GM19463 (cell line): ENCODE measurements around the gene CMTM5.
"Not testable (repeated sequence)": the region's sequence is repeated elsewhere in the genome, so short reads cannot be mapped to it uniquely, and the experiment has no call there.

Experiments used
- ATAC-seq: cut with Tn5 transposase; IDR thresholded peaks from one replicate; pipeline ENCODE4 v1.9.1; 2021; ENCODE audit warnings: mild to moderate bottlenecking, moderate library complexity; ENCODE audit not compliant: unreplicated experiment

CMTM5 gene

DNA sequence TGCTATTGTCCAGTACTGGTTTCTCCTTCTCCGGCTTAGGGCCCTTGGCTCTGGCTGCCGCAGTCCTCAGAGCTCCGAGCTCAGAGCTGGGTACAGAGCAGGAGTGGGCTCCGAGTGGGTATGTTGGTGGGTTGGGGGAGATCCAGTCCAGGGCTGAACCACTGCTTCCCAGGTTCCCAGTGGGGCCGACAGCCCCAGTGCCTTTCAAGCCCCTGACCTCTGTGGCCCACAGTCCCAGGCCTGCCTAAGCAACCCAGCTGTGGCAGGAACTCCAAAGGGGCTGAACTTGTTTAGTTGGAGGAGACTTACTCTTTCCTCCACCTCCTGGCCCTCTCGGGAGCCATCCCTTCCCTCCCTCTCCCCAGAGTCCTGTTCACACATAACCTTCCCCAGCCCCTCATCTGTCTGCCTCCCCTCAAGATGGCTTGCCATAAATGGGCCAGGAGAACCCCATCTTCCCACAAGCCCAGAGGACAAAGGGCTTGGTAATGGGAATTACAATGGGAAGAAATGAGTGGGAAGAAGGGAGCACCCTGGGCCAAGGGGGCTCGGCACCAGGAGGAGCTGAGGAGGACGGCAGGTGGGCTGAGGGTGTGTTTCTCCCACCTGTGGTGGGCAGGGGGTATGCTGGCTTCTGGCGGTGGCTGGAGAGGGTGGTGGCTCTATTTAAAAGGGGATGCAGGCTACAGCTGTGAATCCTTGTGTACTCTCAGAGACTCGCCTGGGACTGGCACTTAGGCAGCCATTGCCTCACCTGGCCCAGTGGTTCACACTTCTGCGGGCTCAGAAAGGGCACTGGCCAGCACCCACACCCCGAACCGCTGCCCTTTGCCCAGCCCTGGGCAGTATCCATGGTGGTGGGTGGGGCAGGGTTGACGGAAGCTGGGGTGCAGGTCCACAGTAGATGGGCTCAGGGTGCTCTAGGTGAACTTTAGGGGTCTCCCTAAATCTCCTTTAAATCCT, 35.0 kb downstream of the CMTM5 start:
- ATAC-seq = no peak

DNA sequence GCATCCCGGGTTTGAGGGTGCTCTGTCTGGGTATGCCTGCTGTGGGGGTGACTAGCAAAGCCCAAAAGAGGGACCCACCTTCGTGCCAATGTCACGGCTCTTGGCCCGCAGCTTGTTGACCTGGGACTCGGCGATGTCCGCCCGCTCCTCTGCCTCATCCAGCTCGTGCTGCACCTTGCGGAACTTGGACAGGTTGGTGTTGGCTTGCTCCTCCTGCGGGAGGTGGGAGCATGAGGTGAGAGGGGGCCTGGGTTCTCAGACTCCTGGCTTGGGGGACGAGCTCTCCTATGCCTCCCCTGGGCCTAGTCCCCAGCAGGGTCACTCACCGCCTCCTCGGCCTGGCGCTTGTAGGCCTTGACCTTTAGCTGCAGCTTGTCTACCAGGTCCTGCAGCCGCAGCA, 36.8 kb downstream of the CMTM5 start:
- ATAC-seq = no peak

DNA sequence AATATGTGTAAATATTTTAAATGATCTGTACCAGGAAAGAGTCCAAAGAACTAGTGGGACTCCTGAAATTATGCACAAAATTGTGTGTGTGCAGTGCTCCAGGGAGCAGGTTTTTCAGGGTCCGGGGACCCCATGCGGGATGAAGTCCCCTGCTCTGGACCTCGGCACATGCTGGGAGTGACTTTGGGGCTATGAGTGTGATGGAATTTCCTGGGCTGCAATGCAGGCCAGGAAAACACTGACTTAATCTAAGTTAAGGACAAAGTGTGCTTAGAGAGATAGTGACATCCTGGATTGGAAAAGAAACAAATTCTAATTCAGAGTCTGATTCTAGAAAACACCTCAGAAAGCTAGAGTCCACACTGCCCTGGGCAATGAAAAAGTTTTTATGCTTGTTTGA, 37.4 kb downstream of the CMTM5 start:
- ATAC-seq = no peak

DNA sequence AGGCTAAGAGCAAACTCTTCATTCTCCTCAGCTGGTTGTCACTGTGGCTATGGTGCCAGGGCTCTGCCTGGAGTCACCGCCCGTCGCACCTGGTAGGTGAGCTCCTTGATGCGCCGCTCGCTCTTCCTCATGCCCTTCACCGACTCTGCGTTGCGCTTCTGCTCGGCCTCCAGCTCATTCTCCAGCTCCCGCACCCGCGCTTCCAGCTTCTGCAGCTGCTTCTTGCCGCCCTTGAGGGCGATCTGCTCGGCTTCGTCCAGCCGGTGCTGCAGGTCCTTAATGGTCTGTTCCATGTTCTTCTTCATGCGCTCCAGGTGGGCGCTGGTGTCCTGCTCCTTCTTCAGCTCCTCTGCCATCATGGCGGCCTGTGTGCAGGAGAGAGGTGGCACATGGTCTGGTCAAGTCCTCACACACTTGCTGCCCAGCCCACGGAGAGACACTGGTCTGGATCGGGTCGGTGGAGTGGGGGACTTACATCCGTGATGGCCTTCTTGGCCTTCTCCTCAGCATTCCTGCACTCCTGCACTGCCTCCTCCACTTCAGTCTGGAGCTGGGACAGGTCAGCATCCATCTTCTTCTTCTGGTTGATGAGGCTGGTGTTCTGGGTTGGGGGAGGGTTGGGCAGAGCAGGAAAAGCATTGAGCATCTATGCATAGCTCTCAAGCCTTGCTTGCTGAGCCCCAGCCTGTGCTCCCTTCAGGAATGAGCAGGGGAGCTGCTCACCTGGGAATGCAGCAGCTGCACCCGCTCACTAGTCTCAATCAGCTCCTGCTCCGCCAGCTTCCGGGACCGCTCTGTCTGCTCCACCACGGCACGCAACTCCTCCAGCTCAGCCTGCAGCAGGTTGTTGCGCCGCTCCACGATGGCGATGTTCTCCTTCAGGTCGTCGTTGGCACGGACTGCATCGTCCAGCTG, 38.3 kb downstream of the CMTM5 start:
- no peak for ATAC-seq

DNA sequence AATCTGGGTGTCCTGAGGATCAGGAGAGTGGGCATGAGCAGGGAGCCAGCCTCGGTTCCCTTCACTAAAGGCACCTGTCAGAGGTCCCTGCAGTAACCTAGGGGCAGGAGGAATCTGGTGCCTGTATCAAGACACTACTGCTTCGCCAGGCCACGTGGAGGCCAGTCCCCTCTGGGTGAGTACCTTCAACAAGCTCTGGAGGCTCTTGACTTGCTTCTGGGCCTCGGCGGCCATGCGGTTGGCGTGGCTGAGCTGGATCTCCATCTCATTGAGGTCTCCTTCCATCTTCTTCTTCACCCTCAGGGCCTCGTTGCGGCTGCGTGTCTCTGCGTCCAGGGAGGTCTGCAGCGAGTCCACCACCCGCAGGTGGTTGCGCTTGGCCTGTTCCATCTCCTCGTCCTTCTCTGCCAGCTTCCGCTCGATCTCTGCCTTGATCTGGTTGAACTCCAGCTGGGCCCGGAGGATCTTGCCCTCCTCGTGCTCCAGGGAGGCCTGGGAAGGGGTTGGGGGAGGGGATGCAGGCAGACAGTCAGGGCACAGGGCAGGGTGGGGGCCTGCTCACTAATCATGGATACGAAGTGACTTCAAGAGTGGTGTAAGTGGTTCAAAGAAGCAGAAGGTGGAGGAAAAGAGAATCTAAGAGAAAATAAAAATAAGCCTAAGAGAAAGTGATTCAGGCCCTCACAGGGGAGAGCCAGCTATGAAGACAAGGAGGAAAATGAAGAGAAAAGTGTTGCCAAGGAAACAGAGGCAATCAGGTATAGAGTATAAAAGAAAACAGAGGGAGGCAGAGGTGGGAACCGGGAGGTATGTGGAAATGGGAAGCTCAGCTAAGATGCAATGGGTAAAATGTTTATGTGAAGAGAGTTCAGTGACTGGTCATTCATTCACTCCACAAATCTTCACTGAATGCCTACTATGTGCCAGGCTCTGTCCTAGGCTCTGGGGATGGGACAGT, 39.3 kb downstream of the CMTM5 start:
- no peak for ATAC-seq

DNA sequence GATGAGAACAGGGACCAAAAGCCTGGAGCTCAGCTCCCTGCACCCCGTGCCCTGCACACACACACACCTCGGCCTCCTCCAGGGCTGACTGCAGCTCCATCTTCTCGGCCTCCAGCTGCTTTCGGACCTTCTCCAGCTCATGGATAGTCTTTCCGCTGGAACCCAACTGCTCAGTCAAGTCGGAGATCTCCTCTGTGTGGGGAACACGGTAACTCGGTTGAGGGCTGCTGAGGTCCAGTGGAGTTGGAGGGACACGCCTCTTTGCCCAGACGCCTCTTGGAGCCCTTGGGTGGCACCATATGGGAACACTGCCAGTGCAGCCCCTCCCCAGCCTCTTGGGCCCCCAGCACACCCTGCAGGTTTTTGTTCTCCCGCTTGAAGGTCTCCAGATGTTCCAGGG, 40.0 kb downstream of the CMTM5 start:
- no peak for ATAC-seq

DNA sequence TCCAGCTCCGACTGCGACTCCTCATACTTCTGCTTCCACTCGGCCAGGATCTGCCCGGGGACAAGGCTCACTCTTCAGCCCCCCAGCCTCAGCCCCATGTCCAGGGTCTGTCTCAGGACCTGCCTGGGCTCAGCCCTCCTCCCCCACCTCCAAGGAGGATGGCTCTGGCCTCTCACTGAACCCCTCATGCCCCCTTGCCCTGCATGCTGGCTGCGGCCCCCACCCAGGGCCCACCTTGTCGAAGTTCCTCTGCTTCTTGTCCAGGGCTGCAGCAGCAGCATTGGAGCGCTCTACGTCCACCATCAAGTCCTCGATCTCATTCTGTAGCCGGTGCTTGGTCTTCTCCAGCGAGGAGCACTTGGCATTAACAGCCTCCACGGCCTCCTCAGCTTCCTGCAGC, 40.4 kb downstream of the CMTM5 start:
- not testable (repeated sequence) for ATAC-seq

DNA sequence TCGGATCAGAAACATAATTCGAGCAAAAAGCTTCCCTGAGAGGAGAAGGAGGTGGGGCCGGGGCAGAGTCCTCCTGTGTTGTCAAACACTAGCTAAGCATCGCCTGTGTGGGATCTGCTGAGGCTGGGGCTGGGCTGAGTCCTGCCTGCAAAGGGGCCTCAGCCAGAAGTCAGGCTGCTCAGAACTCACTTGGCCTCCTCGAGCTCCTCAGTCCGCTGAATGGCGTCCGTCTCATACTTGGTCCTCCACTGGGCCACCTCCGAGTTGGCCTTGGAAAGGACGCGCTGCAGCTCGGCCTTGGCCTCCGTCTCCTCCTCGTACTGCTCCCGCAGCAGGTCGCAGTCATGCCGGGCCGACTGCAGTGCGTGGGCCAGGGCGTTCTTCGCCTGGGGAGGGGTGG, 41.2 kb downstream of the CMTM5 start:
- ATAC-seq = no peak

DNA sequence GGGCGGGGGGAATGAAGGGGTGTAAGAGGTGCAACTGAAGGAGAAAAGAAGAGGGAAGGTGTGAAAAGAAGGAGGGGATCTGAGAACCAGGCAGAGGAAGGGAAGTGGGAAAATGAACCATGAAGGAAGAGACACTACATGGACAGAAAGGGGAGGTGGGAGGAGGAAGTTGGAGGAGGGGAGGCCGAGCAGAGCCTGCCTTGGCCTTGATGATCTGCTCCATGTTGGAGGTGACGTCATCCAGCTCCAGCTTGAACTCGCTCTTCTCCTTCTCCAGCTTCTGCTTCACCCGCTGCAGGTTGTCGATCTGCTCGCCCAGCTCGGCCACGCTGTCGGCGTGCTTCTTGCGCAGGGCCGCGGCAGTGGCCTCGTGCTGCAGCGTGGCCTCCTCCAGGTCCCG, 42.8 kb downstream of the CMTM5 start:
- not testable (repeated sequence) for ATAC-seq

DNA sequence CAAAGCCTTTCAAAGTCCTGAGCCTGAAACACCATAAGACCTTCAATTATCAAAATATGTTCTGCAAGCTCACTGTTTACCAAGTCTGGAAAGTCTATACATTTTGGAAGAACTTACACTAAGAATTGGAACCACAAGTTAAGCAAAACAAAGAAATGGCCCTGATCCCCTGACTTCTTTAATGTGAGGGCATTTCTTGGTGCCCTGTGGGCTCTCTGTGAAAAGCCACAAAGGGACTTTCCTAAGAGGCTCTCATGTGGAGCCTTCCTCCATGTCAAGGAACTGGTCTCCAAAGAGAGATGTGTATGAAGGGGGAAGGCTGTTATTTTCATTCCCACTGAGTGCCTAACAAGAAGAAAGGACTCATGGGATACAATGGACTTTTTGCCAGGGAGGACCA, 44.7 kb downstream of the CMTM5 start:
- peak; percentile 67 for ATAC-seq

DNA sequence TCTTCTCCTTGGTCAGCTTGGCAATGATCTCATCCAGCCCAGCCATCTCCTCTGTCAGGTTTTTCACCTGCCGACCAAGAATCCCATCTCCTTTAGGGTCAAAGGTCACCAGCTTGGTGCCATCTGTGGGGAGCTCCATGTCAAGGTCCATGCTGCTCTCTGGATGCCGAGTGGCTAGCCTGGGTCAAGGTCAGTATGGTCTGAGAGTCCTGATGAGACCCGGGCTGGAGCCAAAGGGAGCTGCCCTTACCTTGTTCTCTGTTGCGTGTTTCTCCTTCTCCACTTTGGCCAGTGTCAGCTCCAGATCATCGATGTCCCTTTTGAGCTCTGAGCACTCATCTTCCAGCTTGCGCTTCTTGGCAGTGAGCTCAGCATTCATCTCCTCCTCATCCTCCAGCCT, 46.8 kb downstream of the CMTM5 start:
- ATAC-seq = no peak

DNA sequence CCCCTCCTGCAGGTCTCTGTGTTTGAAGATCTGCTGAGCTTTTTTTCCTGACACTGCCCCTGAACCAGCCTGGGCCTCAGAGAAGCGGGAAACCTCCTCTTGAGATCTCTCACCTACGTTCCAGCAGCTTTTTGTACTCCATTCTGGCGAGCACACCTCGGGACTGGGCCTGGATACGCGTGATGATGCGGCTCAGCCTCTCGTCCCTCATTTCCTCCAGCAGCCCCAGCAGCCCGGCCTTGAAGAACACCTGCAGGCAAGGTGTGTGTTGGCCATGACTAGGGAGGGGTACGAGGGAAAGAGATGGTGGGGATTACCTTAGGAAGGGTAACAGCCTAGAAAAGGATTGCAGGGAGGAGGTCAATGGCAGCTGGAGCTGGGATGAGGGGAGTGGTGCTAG, 48.3 kb downstream of the CMTM5 start:
- no peak for ATAC-seq

DNA sequence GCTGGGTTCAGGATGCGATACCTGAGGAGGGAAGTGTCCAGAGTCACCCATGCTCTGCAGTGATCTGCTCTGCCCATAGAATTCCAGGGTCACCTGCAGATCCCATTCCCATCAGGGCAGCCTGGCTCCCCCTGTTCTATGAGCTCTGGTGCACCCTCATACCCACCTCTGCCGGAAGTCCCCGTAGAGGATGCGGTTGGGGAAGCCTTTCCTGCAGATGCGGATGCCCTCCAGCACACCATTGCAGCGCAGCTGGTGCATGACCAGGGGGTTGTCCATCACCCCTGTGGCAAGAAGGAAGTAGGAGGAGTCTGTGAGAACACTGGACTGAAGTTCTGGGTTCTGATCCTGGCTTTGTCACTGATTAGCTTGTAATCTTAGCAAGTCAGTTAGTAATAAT, 49.0 kb downstream of the CMTM5 start:
- not testable (repeated sequence) for ATAC-seq

DNA sequence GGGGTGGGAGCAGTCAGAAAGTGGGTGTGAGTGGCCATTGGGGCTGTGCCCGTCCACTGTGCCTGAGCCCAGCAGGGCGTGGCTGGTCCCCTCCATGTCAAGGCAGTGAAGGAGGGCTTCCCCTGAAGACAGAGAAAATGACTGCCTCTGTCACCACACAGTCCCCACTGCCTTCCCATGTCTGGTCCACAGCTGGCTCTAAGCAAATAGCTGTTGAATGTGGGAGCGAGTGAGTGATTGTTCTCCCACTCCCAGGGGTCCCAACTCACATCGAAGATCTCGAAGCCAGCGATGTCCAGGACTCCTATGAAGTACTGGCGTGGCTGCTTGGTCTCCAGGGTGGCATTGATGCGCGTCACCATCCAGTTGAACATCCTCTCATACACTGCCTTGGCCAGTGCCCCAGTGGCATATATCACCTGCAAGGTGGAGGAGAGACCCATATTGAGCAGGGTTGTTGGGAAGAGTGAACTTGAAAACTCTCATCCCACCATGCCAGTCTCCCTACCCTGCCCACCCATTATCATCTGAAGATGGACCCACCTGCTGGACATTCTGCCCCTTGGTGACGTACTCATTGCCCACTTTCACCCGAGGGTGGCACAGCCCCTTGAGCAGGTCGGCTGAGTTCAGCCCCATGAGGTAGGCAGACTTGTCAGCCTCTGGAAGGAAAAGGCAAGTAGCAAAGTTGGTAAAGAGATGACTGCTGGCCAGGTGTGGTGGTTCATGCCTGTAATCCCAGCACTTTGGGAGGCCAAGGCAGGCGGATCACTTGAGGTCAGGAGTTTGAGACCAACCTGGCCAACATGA, 52.0 kb downstream of the CMTM5 start:
- no peak for ATAC-seq
